GM12878 (cell line): ENCODE results near the gene NAV2. TPM values are rescaled to one million over a fixed set of nuclear protein-coding genes. Genes with fewer than 3 reads are reported as not detected.
A peak's percentile ranks its signal among the peaks of the same experiment; 100 is the strongest.

Experiments
- ATAC-seq: fragments of 200-7000 bp; cut with Tn5 transposase; 3 replicates; pipeline ENCODE4 v1.9.1; 2020; ENCODE audit warnings: mild to moderate bottlenecking, moderate library complexity
- BruUV-seq: library from RNA; stranded (reverse); fragments of 400-500 nt; replicated peaks from 2 replicates; lab custom pipeline; 2021; lab: Mats Ljungman, UMichigan
- CTCF ChIA-PET: fragments of 300-600 bp; sonication (Branson Sonifier 250); formaldehyde crosslinking; extraction: SDS; loops from one replicate; lab custom pipeline; 2021; ENCODE audit warnings: inconsistent platforms; lab: Yijun Ruan, JAX
- POLR2A ChIA-PET: fragments of 350-600 bp; formaldehyde crosslinking; extraction: SDS; loops from one replicate; lab custom pipeline; 2021; ENCODE audit warnings: inconsistent platforms; lab: Charles Lee
- RAD21 ChIA-PET: fragments of 300-600 bp; sonication (Branson Sonifier 250); formaldehyde crosslinking; loops from one replicate; lab custom pipeline; 2023; ENCODE audit warnings: antibody characterized with exemption; ENCODE audit not compliant: unreplicated experiment; lab: Charles Lee
- SMC1A ChIA-PET: fragments of 300-600 bp; sonication (Branson Sonifier 250); formaldehyde crosslinking; loops from one replicate; lab custom pipeline; 2023; ENCODE audit not compliant: unreplicated experiment, uncharacterized antibody; lab: Charles Lee
- DNase-seq: peaks from one replicate; pipeline ENCODE4 v3.0.0-alpha.2; 2011; ENCODE audit warnings: low read depth, low spot score
- FAIRE-seq: peaks from 3 replicates; lab custom pipeline; 2011; peaks lifted over from hg19 to GRCh38; lab: Jason Lieb, UNC
- H2AFZ ChIP-seq: 2 replicates; pipeline ENCODE4 v1.6.0; 2011; ENCODE audit warnings: low read depth, low read length, control low read depth; ENCODE audit not compliant: control insufficient read depth
- H3K27ac ChIP-seq: 2 replicates; pipeline ENCODE4 v1.5.1; 2011; ENCODE audit warnings: control low read depth; ENCODE audit not compliant: control insufficient read depth, insufficient read depth
- H3K27me3 ChIP-seq, 2 experiments: replicated peaks in 1 of 2; 2 replicates each; pipeline versions ENCODE4 v1.6.0 to v1.6.1; 2011; ENCODE audit warnings: low read length in 1 of 2; ENCODE audit not compliant: control insufficient read depth in 2 of 2, insufficient read depth in 2 of 2
- H3K36me3 ChIP-seq, 2 experiments: 2 replicates each; pipeline ENCODE4 v1.5.1; 2011; ENCODE audit warnings: low read length in 1 of 2; ENCODE audit not compliant: control insufficient read depth in 2 of 2, insufficient read depth in 2 of 2
- H3K4me1 ChIP-seq: 2 replicates; pipeline ENCODE4 v1.6.1; 2011; ENCODE audit warnings: mild to moderate bottlenecking, low read length, moderate library complexity, mixed read lengths; ENCODE audit not compliant: control insufficient read depth, insufficient read depth
- H3K4me2 ChIP-seq: 2 replicates; pipeline ENCODE4 v1.6.0; 2011; ENCODE audit warnings: control low read depth; ENCODE audit not compliant: control insufficient read depth, insufficient read depth
- H3K4me3 ChIP-seq: fragments of 200-600 bp; sonication (generic); 2 replicates; pipeline ENCODE4 v1.5.1; 2016
- H3K79me2 ChIP-seq: 2 replicates; pipeline ENCODE4 v1.6.0; 2011; ENCODE audit warnings: low read length; ENCODE audit not compliant: control insufficient read depth, insufficient read depth
- H3K9ac ChIP-seq: 2 replicates; pipeline ENCODE4 v1.8.0; 2011; ENCODE audit warnings: low read length, control low read depth, mixed read lengths; ENCODE audit not compliant: control insufficient read depth, insufficient read depth
- H3K9me3 ChIP-seq: replicated peaks from 3 replicates; pipeline ENCODE4 v1.5.1; 2011; ENCODE audit warnings: mild to moderate bottlenecking, low read length; ENCODE audit not compliant: control insufficient read depth, insufficient read depth
- H4K20me1 ChIP-seq: 2 replicates; pipeline ENCODE4 v1.6.0; 2011; ENCODE audit not compliant: control insufficient read depth, insufficient read depth
- DPF2 ChIP-seq: fragments of 450-650 bp; IDR thresholded peaks from 2 replicates; pipeline ENCODE4 v1.6.1; 2017; ENCODE audit warnings: mild to moderate bottlenecking
- EGR1 ChIP-seq, 2 experiments: IDR thresholded peaks; 1 replicate in 1 of 2; 2 replicates in 1 of 2; pipeline ENCODE4 v1.6.1; 2011 to 2012; ENCODE audit warnings: low read depth in 2 of 2, low read length in 2 of 2, borderline replicate concordance in 1 of 2, mild to moderate bottlenecking in 1 of 2, moderate library complexity in 1 of 2
- EP300 ChIP-seq, 2 experiments: fragments of 150-350 bp in 1 of 2; IDR thresholded peaks; 2 replicates each; pipeline ENCODE4 v1.6.1; 2011 to 2012; ENCODE audit warnings: low read depth in 2 of 2, low read length in 2 of 2, borderline replicate concordance in 1 of 2, improper control_type of control experiment in 1 of 2, inconsistent platforms in 1 of 2; ENCODE audit not compliant: control insufficient read depth in 1 of 2
- FOXM1 ChIP-seq: IDR thresholded peaks from 2 replicates; pipeline ENCODE4 v1.6.1; 2012; ENCODE audit warnings: low read depth, mild to moderate bottlenecking, inconsistent platforms, low read length, moderate library complexity
- MEF2B ChIP-seq: fragments of 450-650 bp; IDR thresholded peaks from 2 replicates; pipeline ENCODE4 v1.6.1; 2018; ENCODE audit warnings: mild to moderate bottlenecking, moderate library complexity; ENCODE audit not compliant: partially characterized antibody, poor library complexity, severe bottlenecking
- PML ChIP-seq: IDR thresholded peaks from 2 replicates; pipeline ENCODE4 v1.6.1; 2012; ENCODE audit warnings: low read length, inconsistent platforms
- RAD21 ChIP-seq: IDR thresholded peaks from 2 replicates; pipeline ENCODE4 v1.6.1; 2011; ENCODE audit warnings: mild to moderate bottlenecking, low read depth, low read length, moderate library complexity; ENCODE audit not compliant: insufficient read depth
- SP1 ChIP-seq: IDR thresholded peaks from one replicate; pipeline ENCODE4 v1.6.1; 2011; ENCODE audit warnings: low read depth, low read length
- SPI1 ChIP-seq: IDR thresholded peaks from 2 replicates; pipeline ENCODE4 v1.6.1; 2011; ENCODE audit warnings: low read depth, mild to moderate bottlenecking, low read length, moderate library complexity, borderline replicate concordance; ENCODE audit not compliant: insufficient read depth
- STAT1 ChIP-seq: fragments of 450-650 bp; conservative IDR thresholded peaks from 2 replicates; pipeline ENCODE4 v1.6.1; 2014; ENCODE audit warnings: antibody characterized with exemption, mild to moderate bottlenecking
- TAF1 ChIP-seq: IDR thresholded peaks from 2 replicates; pipeline ENCODE4 v1.6.1; 2011; ENCODE audit warnings: mild to moderate bottlenecking, low read depth, low read length, borderline replicate concordance
- ZBTB4 ChIP-seq: fragments of 450-650 bp; formaldehyde crosslinking; IDR thresholded peaks from 2 replicates; pipeline ENCODE4 v1.4.0; 2022; ENCODE audit warnings: mild to moderate bottlenecking, moderate library complexity
- WGBS: methylation state at CpG from one replicate; pipeline ENCODE4 v1.1.6; 2016; ENCODE audit warnings: low lambda C conversion rate; ENCODE audit not compliant: insufficient replicate concordance, insufficient coverage; ENCODE audit errors: missing lambda C conversion rate; 5-methylcytosine and 5-hydroxymethylcytosine counted together
- in situ Hi-C: fragments of 300-500 bp; cut with MboI; formaldehyde crosslinking; loops from 9 replicates; pipeline ENCODE4 v1.14.3; 2018; ENCODE audit warnings: mixed read lengths
- intact Hi-C: fragments of 100-400 bp; cut with micrococcal nuclease; formaldehyde crosslinking; loops from one replicate; pipeline ENCODE4 v1.14.2; 2022; ENCODE audit not compliant: unreplicated experiment
- polyA plus RNA-seq, 11 experiments: library from polyadenylated mRNA; depleted of rRNA in 4 of 11; unstranded in 6 of 11; stranded (reverse) in 5 of 11; fragments of >200 nt; fragmentation: Nextera tagmentation in 4 of 11; fragmentation: Illumina TruSeq in 1 of 11; extraction: Ambion mirVana in 4 of 11; extraction: Trizol in 1 of 11; gene quantifications; 1 replicate in 1 of 11; 2 replicates in 10 of 11; pipeline versions ENCODE4 v1.2.1 to v1.2.3, GENCODE V29; 2011 to 2016; ENCODE audit warnings: inconsistent platforms in 2 of 11, missing spikeins in 2 of 11, low read depth in 1 of 11
- total RNA-seq, 4 experiments: library from RNA; depleted of rRNA in 3 of 4; stranded (reverse); fragments of >200 nt in 3 of 4; fragmentation: Illumina TruSeq in 1 of 4; extraction: Trizol in 1 of 4; gene quantifications; 2 replicates each; pipeline versions ENCODE4 v1.2.1 to v1.2.3, GENCODE V29; 2013 to 2021
- TF ChIP-seq, protein P1 (sequence below): IDR thresholded peaks from 2 replicates; pipeline ENCODE4 v1.6.1; 2011; ENCODE audit warnings: low read depth, mild to moderate bottlenecking, low read length, moderate library complexity, borderline replicate concordance; ENCODE audit errors: extremely low read depth

NAV2 gene
- total and polyA plus RNA-seq, 10 of the 15 experiments (the other 5 are each of a cell fraction or from before 2014, with no cell fraction given): 0.35 to 6.1 (median 1.1) TPM

DNA sequence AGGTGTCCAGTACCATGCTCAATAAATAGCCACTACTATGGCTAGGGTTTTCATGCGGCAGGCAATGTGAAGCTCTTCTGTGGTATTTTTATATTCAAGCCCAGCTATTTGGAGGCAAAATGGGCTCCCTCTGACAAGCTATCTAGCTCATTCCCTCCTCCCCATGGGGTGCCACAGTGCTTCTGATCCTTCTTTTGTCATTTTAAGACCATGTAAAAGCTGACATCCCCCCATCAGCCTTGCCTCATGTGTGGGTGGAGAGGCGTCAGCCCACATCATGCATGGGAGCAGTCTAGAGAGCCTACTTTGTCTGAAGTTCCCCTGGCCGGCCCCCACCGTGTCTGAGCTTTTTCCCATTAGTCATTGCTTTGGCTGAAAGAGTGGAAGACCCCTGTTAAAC is 59.8 kb downstream of the NAV2 start:
- no peaks in the 10 kb centered on the region for H4K20me1 ChIP-seq

DNA sequence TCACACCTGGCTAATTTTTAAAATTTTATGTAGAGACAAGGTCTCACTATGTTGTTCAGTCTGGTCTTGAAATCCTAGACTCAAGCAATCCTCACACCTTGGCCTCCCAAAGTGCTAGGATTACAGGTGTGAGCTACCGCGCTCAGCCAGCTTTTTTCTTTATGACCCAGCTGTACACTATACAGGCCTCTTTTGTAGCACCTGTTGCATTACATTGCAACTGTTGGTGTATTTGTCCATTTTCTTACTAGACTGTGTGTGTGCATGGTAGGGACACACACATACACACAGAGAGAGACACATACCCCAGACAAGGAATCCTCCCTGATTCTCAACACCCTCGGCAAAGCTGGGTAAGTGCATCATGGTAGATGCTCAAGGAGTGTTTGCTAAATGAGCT is 61.7 kb downstream of the NAV2 start:
- SMC1A ChIA-PET: interaction anchor here (1.1 to 3.1 kb wide), 9 partner anchors 9 to 48 kb away, joined by 3 to 9 read pairs (median 5); no protein-coding TSS in a partner anchor
- RAD21 ChIA-PET: no interaction called here
- intact Hi-C loops: no loop called here
- no peak for TF ChIP-seq PML
- TF ChIP-seq STAT1: no peak
- no peak for TF ChIP-seq RAD21
- no peak for TF ChIP-seq EP300 (IDR thresholded peaks at IDR 0.05; ENCODE audit: borderline replicate concordance in 1 of 2, control insufficient read depth in 1 of 2, low read depth in 2 of 2, low read length in 2 of 2)
- TF ChIP-seq, protein P1, sequence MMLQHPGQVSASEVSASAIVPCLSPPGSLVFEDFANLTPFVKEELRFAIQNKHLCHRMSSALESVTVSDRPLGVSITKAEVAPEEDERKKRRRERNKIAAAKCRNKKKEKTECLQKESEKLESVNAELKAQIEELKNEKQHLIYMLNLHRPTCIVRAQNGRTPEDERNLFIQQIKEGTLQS: no peak
- no peak for TF ChIP-seq TAF1
- no peak for TF ChIP-seq SPI1
- TF ChIP-seq FOXM1: no peak
- no peak for TF ChIP-seq DPF2
- TF ChIP-seq SP1: no peak
- no peak for TF ChIP-seq ZBTB4

More for the DNA sequence above, 59.8 kb downstream of the NAV2 start:
- Histone ChIP-seq H3K9me3 (no peaks in the 10 kb centered on the region; the same call in 2 of the 3 replicates), H3K4me2 (no peak overlapping the region), H3K4me1 (peaks cover 9% of the 10 kb centered on the region), H2AFZ (no peak overlapping the region), H3K4me3 (no peak overlapping the region), H3K79me2 (no peaks in the 10 kb centered on the region), H3K27ac (no peak overlapping the region), H3K36me3 (no peaks in the 10 kb centered on the region), H3K9ac (no peak overlapping the region), H3K27me3 (no peaks in the 10 kb centered on the region; a peak in 1 of 4 replicates)
- DNase-seq (no peak), ATAC-seq (no peak), FAIRE-seq (no peak)
- BruUV-seq: no TSS peak
- POLR2A ChIA-PET: interaction anchor here (1.1 kb wide), 1 partner anchor 8 kb away, joined by 3 read pairs; no protein-coding TSS in a partner anchor
- CTCF ChIA-PET: interaction anchor here (1.1 kb wide), 1 partner anchor 19 kb away, joined by 3 read pairs; no protein-coding TSS in a partner anchor
- in situ Hi-C loops: no loop called here
- RAD21 ChIA-PET: interaction anchor here (0.8 to 1.7 kb wide), 3 partner anchors 13 to 131 kb away, joined by 3 to 6 read pairs (median 5); no protein-coding TSS in a partner anchor
- no peak for TF ChIP-seq MEF2B
- TF ChIP-seq EGR1 (IDR thresholded peaks at IDR 0.05; ENCODE audit: borderline replicate concordance in 1 of 2, low read depth in 2 of 2, low read length in 2 of 2): peak in 1 of 2 experiments; percentile 37; a peak in 1 of 3 replicates
- intact Hi-C loops: no loop called here
- SMC1A ChIA-PET: interaction anchor here (0.9 to 3.1 kb wide), 8 partner anchors 9 to 56 kb away, joined by 3 to 9 read pairs (median 4); no protein-coding TSS in a partner anchor
- 13% methylated on average over 4 of the region's 4 CpGs for WGBS

More for the DNA sequence above, 61.7 kb downstream of the NAV2 start:
- Histone ChIP-seq H4K20me1 (no peaks in the 10 kb centered on the region), H3K9ac (no peak overlapping the region), H3K9me3 (no peaks in the 10 kb centered on the region; the same call in 2 of the 3 replicates), H3K36me3 (no peaks in the 10 kb centered on the region), H3K4me2 (no peak overlapping the region), H3K4me3 (no peak overlapping the region), H3K4me1 (peaks cover 17% of the 10 kb centered on the region), H3K27me3 (no peaks in the 10 kb centered on the region), H3K79me2 (no peaks in the 10 kb centered on the region; the same call in 1 of the 2 replicates), H2AFZ (no peak overlapping the region), H3K27ac (no peak overlapping the region)
- FAIRE-seq: no peak
- ATAC-seq: no peak
- DNase-seq: no peak
- POLR2A ChIA-PET: interaction anchor here (1.4 kb wide), 1 partner anchor 27 kb away, joined by 4 read pairs; no protein-coding TSS in a partner anchor
- no TSS peak for BruUV-seq
- CTCF ChIA-PET: interaction anchor here (0.7 to 1.5 kb wide), 4 partner anchors 19 to 132 kb away, joined by 3 read pairs; no protein-coding TSS in a partner anchor
- 94% methylated on average over 3 of the region's 3 CpGs for WGBS
- in situ Hi-C loops: no loop called here
